Cardiac fibroblast (primary cell): ENCODE data around the gene NBR1.
"Not testable (repeated sequence)": the region's sequence is repeated elsewhere in the genome, so short reads cannot be mapped to it uniquely, and the experiment has no call there.

Experiments used
- DNase-seq, 2 donors: peaks; one replicate each; pipeline versions ENCODE4 v3.0.0 to v3.0.0-alpha.2; 2010; ENCODE audit warnings: low read depth in 2 of 2
- H3K4me3 ChIP-seq, 2 donors: replicated peaks in 1 of 2; 1 replicate in 1 of 2; 2 replicates in 1 of 2; pipeline ENCODE4 v1.5.1; 2011; ENCODE audit warnings: low read depth in 2 of 2, low read length in 2 of 2, mild to moderate bottlenecking in 2 of 2, moderate library complexity in 1 of 2
- CTCF ChIP-seq: IDR thresholded peaks from one replicate; pipeline ENCODE4 v1.5.1; 2011; ENCODE audit warnings: low read depth, mild to moderate bottlenecking, low read length, inconsistent platforms

Gene NBR1

GRCh38 chr17:43143201-43143600 lies 27.8 kb upstream of the NBR1 start:
- H3K4me3 ChIP-seq: no peak overlapping the region
- no peak for TF ChIP-seq CTCF
- no peak for DNase-seq

- H3K4me3 ChIP-seq: no peak overlapping the region
- no peak for TF ChIP-seq CTCF
- DNase-seq: no peak
Observed at GRCh38 chr17:43146649-43147048, 24.4 kb upstream of the NBR1 start.

GRCh38 chr17:43151880-43152456 lies 19.0 kb upstream of the NBR1 start:
- no peak overlapping the region for H3K4me3 ChIP-seq
- TF ChIP-seq CTCF: no peak
- DNase-seq: no peak

GRCh38 chr17:43153197-43153835 lies 17.7 kb upstream of the NBR1 start:
- not testable (repeated sequence) for DNase-seq, H3K4me3 ChIP-seq

GRCh38 chr17:43155666-43156065 lies 15.3 kb upstream of the NBR1 start:
- TF ChIP-seq CTCF: no peak
- DNase-seq: no peak
- no peak overlapping the region for H3K4me3 ChIP-seq

GRCh38 chr17:43159232-43159631 lies 11.8 kb upstream of the NBR1 start:
- DNase-seq, H3K4me3 ChIP-seq: not testable (repeated sequence)

- H3K4me3 ChIP-seq, DNase-seq: not testable (repeated sequence)
Observed at GRCh38 chr17:43159957-43160356, 11.1 kb upstream of the NBR1 start.

GRCh38 chr17:43165971-43166370 lies 5.0 kb upstream of the NBR1 start:
- not testable (repeated sequence) for H3K4me3 ChIP-seq, DNase-seq

GRCh38 chr17:43169561-43170139 lies 1.4 kb upstream of the NBR1 start:
- peak in 1 of 2 donors; percentile 37 for DNase-seq
- no peak for TF ChIP-seq CTCF
- H3K4me3 ChIP-seq: peak overlapping the region; percentile 88
